Measurements from ENCODE around the gene VWC2L. TPM values are rescaled to one million over a fixed set of nuclear protein-coding genes. Genes with fewer than 3 reads are reported as not detected.

VWC2L gene
- total RNA-seq: not detected in 2 replicates
- not detected for polyA plus RNA-seq (2012)

- DNase-seq (ENCODE audit: low read depth): peak; percentile 89
Observed at GRCh38 chr2:214410918-214411554, at the start of gene VWC2L. Gene VWC2L, plus strand, starts transcription at chr2:214411054. Its CDS starts 3,140 bp downstream, at chr2:214414194.

DNA sequence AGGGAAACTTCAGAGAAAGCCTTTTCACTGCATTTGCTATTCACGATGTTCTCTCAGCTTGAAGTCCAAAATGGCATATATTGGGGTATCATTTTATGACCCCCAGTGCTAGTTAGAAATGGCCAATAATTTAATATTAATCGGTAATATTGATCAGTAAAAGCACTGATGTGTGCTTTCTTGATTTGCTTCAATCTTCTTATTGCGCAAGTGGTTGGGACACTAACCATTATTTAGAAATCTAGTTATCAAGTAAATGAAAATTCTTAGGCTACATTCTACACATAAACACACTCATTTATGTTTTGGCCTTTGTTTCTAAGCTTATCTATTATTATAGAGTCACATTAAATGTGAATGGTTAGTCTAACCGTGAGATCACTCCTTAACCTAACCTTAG is 49.7 kb upstream of the VWC2L start:
- no peak for DNase-seq (ENCODE audit: low read depth)

- no peak for DNase-seq (ENCODE audit: low read depth)
Observed at GRCh38 chr2:214365549-214365948, 45.3 kb upstream of the VWC2L start.

DNA sequence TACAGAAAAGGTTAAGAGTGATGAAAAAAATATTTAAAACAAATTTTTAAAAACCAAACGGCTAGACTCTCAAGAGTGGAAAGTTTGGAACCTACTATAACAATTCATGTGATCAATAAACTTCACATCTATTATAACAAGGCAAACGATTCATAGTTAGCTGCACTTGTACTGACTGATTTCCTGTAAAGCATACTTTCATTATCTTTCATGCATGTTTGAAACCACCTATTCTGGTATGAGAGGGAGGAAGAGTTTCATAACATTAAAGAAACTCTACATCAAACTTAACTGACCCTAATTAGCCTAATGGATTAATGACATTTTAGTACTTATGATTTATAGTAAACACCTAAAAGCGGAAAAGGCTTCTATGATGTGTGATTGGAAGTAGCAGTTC is 43.7 kb upstream of the VWC2L start:
- DNase-seq (ENCODE audit: low read depth): no peak

GRCh38 chr2:214376618-214377285 is 34.1 kb upstream of the VWC2L start:
- DNase-seq (ENCODE audit: low read depth): peak; percentile 6

DNA sequence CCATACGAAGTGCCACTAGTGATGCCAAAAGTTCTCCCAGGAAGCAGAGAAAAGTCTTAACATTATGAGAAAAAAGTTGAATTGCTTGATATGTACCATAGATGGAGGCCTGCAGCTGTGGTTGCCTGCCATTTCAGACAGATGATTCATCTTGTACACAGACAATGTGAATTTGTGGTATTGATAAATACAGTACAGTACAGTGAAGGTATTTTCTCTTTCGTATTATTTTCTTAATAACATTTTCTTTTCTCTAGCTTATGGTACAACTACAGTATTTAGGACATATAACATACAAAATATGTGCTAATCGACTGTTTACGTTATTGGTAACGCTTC is 33.6 kb upstream of the VWC2L start:
- DNase-seq (ENCODE audit: low read depth): peak; percentile 4

- DNase-seq (ENCODE audit: low read depth): no peak
Observed at GRCh38 chr2:214378455-214379103, 32.3 kb upstream of the VWC2L start.

GRCh38 chr2:214379227-214379626 is 31.6 kb upstream of the VWC2L start:
- DNase-seq (ENCODE audit: low read depth): peak; percentile 21

- DNase-seq (ENCODE audit: low read depth): no peak
Observed at GRCh38 chr2:214380681-214381080, 30.2 kb upstream of the VWC2L start.

GRCh38 chr2:214382229-214382628 is 28.6 kb upstream of the VWC2L start:
- no peak for DNase-seq (ENCODE audit: low read depth)

DNA sequence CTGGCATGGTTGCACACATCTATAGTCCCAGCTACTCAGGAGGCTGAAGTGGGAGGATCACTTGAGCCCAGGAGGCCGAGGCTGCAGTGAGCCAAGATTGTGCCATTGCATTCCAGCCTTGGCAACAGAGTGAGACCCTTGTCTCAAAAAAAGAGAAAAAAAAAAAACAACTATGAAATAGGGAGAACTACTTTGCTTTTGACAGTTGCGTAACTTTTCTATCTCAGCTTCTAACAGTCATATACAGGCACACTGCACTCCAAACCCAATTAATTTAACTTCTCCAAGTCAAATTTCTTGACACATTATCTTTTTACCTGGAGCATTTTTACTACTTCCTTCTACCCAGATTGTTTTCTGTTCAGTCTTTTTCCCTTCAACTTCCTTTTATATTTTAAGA is 24.1 kb upstream of the VWC2L start:
- no peak for DNase-seq (ENCODE audit: low read depth)

DNA sequence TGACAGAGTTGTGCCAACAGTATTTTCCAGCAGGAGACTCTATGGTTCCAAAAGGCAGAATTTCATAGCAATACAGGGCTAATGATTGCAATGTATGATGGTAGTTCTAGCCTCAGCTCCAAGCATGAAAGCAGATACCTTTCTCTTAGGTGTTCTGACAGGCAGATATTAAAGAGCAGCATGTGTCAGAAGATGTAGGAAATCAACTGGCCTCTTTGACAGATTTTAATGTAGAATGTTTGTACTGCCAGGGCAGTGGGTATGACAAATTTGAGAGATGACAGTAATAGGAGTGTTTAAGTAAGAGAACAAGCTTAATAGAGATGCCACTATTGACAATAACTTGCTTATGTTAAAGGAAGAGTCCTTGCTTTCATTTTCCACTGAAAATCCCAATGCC is 21.5 kb upstream of the VWC2L start:
- no peak for DNase-seq (ENCODE audit: low read depth)

- DNase-seq (ENCODE audit: low read depth): no peak
Observed at GRCh38 chr2:214393796-214394195, 17.1 kb upstream of the VWC2L start.

GRCh38 chr2:214395040-214395439 is 15.8 kb upstream of the VWC2L start:
- no peak for DNase-seq (ENCODE audit: low read depth)

DNA sequence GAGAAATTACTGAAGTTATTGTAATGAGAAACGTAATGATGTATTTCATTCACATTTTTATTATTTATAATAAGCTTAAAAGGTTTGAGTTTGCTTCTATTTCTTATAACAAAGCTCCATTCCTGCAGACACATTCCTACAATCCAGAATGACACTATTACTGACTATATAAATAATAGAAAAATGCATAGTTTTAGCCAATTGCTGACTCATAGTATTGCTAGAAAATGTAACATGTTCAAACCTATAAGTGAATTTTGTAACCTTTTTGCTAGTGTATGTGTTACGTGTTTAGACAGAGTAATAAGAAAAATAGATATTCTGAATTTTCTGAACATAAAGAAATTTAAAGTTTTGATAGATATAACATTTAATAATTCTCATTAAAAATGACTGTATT is 9.3 kb upstream of the VWC2L start:
- DNase-seq (ENCODE audit: low read depth): no peak

DNA sequence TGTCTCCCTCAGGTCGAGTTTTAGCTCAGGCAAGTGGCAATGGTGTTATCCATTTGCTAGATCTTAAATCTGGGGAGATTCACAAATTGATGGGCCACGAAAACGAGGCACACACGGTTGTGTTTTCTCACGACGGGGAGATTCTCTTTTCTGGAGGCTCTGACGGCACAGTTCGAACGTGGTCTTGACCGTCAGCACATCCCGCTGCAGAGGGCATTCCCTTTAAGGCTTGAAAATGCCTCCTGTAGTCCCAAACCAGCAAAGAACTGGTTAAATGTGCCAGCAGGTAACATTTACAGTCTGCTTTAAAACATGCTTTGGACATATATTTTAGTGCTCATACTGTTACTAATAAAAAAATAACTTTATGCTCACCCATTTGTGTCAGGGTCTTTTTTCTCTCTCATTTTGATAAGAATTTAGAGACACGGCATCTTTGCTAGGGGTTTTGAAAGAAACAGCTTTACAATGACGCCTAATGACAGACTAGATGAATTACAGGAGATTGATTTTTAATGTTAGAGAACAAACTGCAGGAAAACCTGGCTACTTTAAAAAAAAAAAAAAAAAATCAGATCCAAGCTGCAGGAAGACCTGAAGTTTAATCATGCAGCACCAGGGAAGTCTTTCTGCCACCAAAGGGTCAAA is 602 bp upstream of the VWC2L start:
- DNase-seq (ENCODE audit: low read depth): peak; percentile 36

GRCh38 chr2:214412679-214413078 is 1.8 kb downstream of the VWC2L start:
- no peak for DNase-seq (ENCODE audit: low read depth)

DNA sequence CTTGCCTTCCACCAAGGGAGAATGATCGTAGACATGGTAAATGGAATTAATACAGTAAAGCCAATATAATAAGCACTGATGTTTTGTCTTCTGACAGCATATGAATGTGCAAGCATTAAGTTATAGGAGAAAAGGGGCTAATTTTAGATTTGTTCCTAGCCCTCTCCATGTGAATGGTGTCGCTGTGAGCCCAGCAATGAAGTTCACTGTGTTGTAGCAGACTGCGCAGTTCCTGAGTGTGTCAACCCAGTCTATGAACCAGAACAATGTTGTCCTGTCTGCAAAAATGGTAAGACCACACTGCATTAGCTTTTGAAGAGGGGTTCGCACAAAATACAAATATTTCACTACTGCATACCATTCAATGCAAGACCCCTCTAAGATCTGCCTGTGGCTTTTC is 25.6 kb downstream of the VWC2L start:
- DNase-seq (ENCODE audit: low read depth): peak; percentile 3

GRCh38 chr2:214450118-214450894 is 39.5 kb downstream of the VWC2L start:
- DNase-seq (ENCODE audit: low read depth): peak; percentile 39

DNA sequence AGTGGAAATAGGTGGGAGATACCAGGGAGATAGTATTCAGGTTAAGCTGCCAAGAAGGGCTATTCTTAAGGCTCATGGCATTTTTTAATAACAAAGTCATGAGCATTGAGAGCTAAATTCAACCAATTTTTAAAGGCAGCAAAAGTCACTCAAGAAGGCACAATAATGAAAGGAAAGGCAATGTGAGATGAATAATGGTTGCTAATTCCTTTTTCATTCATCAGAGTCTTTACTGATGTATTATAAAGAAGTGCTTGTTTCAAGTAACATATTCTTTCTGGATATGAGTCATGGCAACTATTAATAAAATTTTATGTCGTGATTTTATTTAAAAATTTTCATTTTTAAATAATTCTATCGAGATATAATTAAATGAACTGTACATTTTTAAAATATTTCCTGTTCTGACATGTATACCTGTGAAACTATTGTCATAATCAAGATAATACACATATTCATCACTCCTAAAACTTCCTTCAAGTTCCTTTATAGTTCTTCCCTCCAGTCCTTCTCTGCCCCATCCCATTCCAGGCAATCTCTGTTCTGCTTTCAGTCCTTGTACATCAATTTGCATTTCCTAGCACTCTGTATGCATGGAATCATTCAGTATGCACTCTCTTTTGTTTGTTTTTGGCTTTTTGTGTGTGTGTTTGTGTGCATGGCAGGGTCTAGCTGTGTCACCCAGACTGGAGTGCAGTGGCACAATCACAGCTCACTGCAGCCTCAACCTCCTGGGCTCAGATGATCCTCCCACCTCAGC is 40.8 kb downstream of the VWC2L start:
- DNase-seq (ENCODE audit: low read depth): no peak

Data from myocyte (in vitro differentiated cells).